GM03348 (cell line): ENCODE results near the gene AKAP13.
"Not testable (repeated sequence)": the region's sequence is repeated elsewhere in the genome, so short reads cannot be mapped to it uniquely, and the experiment has no call there.

Experiments used
- DNase-seq: peaks from one replicate; pipeline ENCODE4 v3.0.0; 2012; ENCODE audit warnings: low spot score

AKAP13 gene

GRCh38 chr15:85441854-85442253, 61.5 kb downstream of the AKAP13 start:
- DNase-seq, result not testable (repeated sequence)

- no peak for DNase-seq
Observed at GRCh38 chr15:85443046-85443445, 62.6 kb downstream of the AKAP13 start.

GRCh38 chr15:85443593-85444087, 63.2 kb downstream of the AKAP13 start:
- DNase-seq, result no peak

GRCh38 chr15:85444122-85444745, 63.8 kb downstream of the AKAP13 start:
- DNase-seq, result no peak

- no peak for DNase-seq
Observed at GRCh38 chr15:85445361-85445760, 65.0 kb downstream of the AKAP13 start.

GRCh38 chr15:85451099-85451700, 70.8 kb downstream of the AKAP13 start:
- no peak for DNase-seq

- no peak for DNase-seq
Observed at GRCh38 chr15:85452436-85452835, 72.0 kb downstream of the AKAP13 start.

GRCh38 chr15:85453144-85453872, 72.9 kb downstream of the AKAP13 start:
- no peak for DNase-seq

- no peak for DNase-seq
Observed at GRCh38 chr15:85454403-85454802, 74.0 kb downstream of the AKAP13 start.

GRCh38 chr15:85455891-85456290, 75.5 kb downstream of the AKAP13 start:
- DNase-seq, result no peak

GRCh38 chr15:85456798-85457197, 76.4 kb downstream of the AKAP13 start:
- no peak for DNase-seq

- DNase-seq, result no peak
Observed at GRCh38 chr15:85457392-85457968, 77.1 kb downstream of the AKAP13 start.

GRCh38 chr15:85458764-85459163, 78.4 kb downstream of the AKAP13 start:
- DNase-seq, result no peak

GRCh38 chr15:85462029-85462428, 81.6 kb downstream of the AKAP13 start:
- no peak for DNase-seq

GRCh38 chr15:85463276-85463892, 83.0 kb downstream of the AKAP13 start:
- no peak for DNase-seq

- no peak for DNase-seq
Observed at GRCh38 chr15:85463976-85464375, 83.6 kb downstream of the AKAP13 start.

GRCh38 chr15:85464471-85464870, 84.1 kb downstream of the AKAP13 start:
- no peak for DNase-seq

- DNase-seq, result no peak
Observed at GRCh38 chr15:85470563-85471271, 90.3 kb downstream of the AKAP13 start.

- no peak for DNase-seq
Observed at GRCh38 chr15:85472349-85472748, 91.9 kb downstream of the AKAP13 start.

GRCh38 chr15:85473455-85473854, 93.1 kb downstream of the AKAP13 start:
- DNase-seq, result peak; percentile 36

- DNase-seq, result no peak
Observed at GRCh38 chr15:85474700-85475316, 94.4 kb downstream of the AKAP13 start.
